Mesodermal cell (in vitro differentiated cells): ENCODE results near the gene CGB7.

Experiments used
- H3K27ac ChIP-seq: 2 replicates; pipeline ENCODE4 v1.7.0; 2013; ENCODE audit warnings: mild to moderate bottlenecking, low read depth, low read length, moderate library complexity; ENCODE audit not compliant: severe bottlenecking
- H3K36me3 ChIP-seq: 2 replicates; pipeline ENCODE4 v1.7.1; 2013; ENCODE audit warnings: mild to moderate bottlenecking, low read length, moderate library complexity; ENCODE audit not compliant: control insufficient read depth, insufficient read depth
- H3K4me1 ChIP-seq: one replicate; pipeline ENCODE4 v1.7.1; 2013; ENCODE audit warnings: mild to moderate bottlenecking, low read length; ENCODE audit not compliant: insufficient read depth, control insufficient read depth, poor library complexity, severe bottlenecking
- H3K4me3 ChIP-seq: 2 replicates; pipeline ENCODE4 v1.7.0; 2013; ENCODE audit warnings: low read length, control low read depth, mild to moderate bottlenecking; ENCODE audit not compliant: insufficient read depth, poor library complexity, severe bottlenecking; ENCODE audit errors: extremely low read depth
- H3K9me3 ChIP-seq: 2 replicates; pipeline ENCODE4 v1.7.1; 2013; ENCODE audit warnings: mild to moderate bottlenecking, low read length, moderate library complexity; ENCODE audit not compliant: control insufficient read depth
- WGBS, 2 experiments: methylation state at CpG; one replicate each; pipeline ENCODE4 v1.1.5; 2013; ENCODE audit warnings: missing lambda C conversion rate in 2 of 2; ENCODE audit not compliant: insufficient coverage in 2 of 2; 5-methylcytosine and 5-hydroxymethylcytosine counted together

CGB7 gene

DNA sequence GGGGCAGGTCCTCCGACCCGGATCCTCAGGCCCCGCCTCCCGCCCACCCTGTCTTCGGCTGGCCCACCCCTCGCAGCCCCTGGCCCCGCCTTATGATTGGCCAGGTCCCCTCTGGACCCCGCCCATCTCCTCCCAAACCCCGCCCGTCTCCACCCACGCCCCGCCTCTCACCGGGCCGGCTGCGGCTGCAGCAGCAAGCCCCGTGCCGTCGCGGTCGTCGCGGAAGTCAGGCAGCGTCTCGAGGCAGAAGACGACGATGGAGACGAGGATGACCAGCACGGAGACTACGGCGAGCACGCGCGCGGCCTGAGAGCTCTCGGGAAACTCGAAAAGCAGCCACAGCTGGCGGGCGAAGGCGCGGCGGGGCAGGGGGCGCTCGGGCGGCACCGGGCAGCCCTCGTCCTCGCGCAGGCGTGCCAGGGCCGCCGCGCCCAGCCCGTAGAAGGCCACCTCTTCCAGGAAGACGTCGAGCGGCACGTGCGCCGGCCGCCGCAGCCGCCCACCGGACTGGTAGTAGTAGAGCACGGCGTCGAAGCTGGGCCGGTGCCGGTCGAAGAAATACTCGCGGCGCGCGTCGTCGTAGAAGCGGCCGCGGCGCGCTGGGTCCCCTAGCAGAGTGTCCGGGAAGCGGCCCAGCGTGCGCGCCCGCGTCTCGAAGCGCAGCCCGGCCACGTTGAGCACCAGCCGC lies 14.5 kb upstream of the CGB7 start:
- H3K4me1 ChIP-seq: no peaks in the 10 kb centered on the region
- no peak overlapping the region for H3K27ac ChIP-seq
- 26% methylated on average over 80 to 88 of the region's 93 CpGs for WGBS, 2 experiments
- no peaks in the 10 kb centered on the region for H3K9me3 ChIP-seq
- H3K4me3 ChIP-seq: no peak overlapping the region
- no peaks in the 10 kb centered on the region for H3K36me3 ChIP-seq

DNA sequence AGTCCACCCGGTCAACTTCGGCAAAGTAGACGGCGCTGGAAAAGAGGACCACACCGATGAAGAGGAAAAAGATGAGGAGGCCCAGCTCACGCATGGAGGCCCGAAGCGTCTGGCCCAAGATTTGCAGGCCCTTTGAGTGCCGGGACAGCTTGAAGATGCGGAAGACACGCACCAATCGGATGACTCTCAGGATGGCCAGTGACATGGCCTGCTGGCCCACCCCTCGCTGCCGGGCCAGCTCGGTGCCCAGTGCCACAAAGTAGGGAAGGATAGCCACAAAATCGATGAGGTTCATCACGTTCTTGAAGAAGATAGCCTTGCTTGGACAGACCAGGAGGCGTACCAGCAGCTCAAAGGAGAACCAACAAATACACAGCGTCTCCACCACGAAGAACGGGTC lies 12.9 kb upstream of the CGB7 start:
- Histone ChIP-seq H3K4me1 (peaks cover 6% of the 10 kb centered on the region), H3K36me3 (no peaks in the 10 kb centered on the region), H3K27ac (no peak overlapping the region), H3K4me3 (no peak overlapping the region), H3K9me3 (no peaks in the 10 kb centered on the region)
- WGBS, 2 experiments: 89 to 93% methylated on average over 21 of the region's 21 CpGs

DNA sequence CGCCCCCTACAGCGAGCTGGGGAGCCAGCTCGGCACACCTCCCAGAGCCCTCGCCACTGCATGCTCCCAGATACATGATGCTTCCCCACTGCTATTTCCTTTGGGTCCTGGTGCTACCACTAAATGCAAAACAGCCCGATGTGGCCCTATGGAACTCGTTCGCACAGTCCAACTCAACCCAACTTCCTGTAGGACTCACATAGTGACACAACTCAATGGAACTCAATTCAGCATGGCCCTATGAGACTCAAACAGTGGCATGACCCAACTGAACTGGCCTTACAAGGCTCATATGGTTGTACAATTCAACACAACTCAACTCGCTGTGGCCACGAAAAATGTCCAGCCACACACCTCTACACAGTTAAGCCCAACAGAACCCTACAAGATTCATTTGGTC lies 11.5 kb upstream of the CGB7 start:
- no peak overlapping the region for H3K4me3 ChIP-seq
- no peaks in the 10 kb centered on the region for H3K36me3 ChIP-seq
- WGBS, 2 experiments: 84 to 96% methylated on average over 8 to 9 of the region's 9 CpGs
- H3K4me1 ChIP-seq: peaks cover 11% of the 10 kb centered on the region
- H3K27ac ChIP-seq: no peak overlapping the region
- H3K9me3 ChIP-seq: no peaks in the 10 kb centered on the region

DNA sequence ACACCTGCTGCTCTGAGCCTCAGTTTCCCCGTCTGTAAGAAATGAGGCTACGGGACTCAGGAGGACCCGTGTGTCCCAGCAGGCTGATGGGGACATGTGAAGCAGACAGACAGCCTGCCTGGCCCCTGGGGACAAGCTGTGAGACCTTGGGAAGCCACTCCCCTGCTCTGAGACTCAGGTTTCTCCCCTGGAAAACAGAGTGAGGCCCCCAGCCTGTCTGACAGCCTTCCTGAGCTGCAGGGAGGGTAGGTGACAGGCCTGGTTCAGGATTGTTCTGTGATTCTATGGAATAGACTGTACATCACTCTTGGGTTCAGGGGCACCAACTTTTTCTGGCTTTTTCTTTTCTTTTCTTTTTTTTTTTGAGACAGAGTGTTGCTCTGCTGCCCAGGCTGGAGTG lies 10.0 kb upstream of the CGB7 start:
- WGBS, 2 experiments: 64 to 66% methylated on average over 3 of the region's 3 CpGs
- Histone ChIP-seq H3K4me1 (peaks cover 11% of the 10 kb centered on the region), H3K4me3 (no peak overlapping the region), H3K36me3 (no peaks in the 10 kb centered on the region), H3K9me3 (no peaks in the 10 kb centered on the region), H3K27ac (no peak overlapping the region)

DNA sequence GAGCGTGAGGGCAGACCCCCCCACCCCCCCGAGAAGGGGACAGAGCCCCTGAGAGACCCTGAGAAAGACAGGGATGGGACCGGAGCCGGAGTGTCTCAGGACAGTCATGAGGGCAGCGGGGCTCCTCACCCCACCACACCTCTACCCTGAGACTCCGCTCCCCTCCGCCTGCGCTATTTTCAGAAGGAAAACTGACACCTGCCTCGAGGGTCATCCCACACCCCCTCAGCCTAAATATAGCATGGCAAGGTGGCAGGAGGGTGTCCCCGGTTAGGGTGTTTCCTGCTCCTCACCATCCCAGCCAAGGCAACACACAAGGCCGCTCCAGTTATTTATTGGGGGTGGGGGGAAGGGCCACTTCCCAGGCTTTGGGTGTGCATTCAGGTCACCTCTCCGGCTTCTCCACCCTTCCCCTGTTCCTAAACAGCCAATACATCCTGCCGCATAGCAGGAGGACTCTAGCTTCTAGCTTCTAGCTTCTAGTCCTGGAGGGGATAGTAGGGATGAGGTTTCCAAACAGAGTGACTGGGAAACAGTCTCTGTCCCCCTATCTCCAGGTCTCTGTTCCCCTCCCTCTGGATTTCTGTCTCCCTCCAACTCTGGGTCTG lies 8.5 kb upstream of the CGB7 start:
- no peaks in the 10 kb centered on the region for H3K9me3 ChIP-seq
- H3K36me3 ChIP-seq: no peaks in the 10 kb centered on the region
- WGBS, 2 experiments: 89% methylated on average over 6 of the region's 13 CpGs; no CpG with 5 or more reads in 1 of the 2 experiments
- H3K27ac ChIP-seq: no peak overlapping the region
- peaks cover 11% of the 10 kb centered on the region for H3K4me1 ChIP-seq
- no peak overlapping the region for H3K4me3 ChIP-seq

DNA sequence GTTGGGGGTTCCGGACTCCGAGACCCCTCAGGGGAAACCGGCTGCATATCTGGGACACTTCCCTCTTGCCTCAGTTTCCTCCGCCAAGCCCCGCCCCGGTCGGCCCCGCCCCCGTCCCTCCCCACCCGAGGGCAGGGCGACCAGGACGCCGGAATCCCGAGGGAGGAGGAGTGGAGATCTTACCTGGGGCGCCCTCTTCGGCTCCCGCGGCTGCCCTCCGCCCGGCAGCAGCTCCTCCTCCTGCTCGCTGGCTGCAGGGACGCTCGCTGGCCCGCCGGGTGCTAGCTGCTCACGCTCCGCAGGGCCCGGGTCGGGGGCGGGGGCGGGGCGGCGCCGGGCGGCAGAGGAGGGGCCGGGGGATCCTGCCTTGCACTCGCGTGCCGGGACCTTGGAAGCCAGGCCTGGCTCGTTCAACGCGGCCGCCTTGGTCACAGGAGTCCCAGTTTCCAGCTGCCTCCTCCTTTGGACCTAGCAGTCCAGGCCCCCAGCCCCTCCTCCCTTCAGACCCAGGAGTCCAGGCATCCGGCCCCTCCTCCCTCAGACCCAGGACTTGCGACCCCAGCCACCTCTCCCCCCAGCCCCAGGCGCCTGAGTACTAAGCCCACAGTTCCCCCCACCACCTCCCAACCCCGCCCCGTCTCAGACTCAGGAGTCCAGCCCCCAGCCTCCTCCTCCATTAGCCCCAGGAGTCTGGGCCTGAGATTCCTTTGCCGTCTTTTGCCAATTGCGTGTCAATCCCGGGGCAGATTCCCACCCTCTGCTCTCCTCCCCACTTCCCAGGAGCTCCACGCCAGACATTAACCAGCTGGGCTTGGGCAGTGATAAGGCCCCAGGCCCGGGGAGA lies 7.4 kb upstream of the CGB7 start, which contains the start of gene NTF4:
Gene NTF4 (minus strand): TSS at position 51 of the 844 bp plus-strand sequence. CDS start 2,821 bp downstream, outside the sequence.
- no peaks in the 10 kb centered on the region for H3K36me3 ChIP-seq
- H3K4me1 ChIP-seq: peaks cover 11% of the 10 kb centered on the region
- H3K9me3 ChIP-seq: no peaks in the 10 kb centered on the region
- WGBS, 2 experiments: 0 to 4% methylated on average over 28 to 29 of the region's 53 CpGs
- H3K27ac ChIP-seq: no peak within 1 kb of the TSS
- peak within 1 kb of the TSS; percentile 35 for H3K4me3 ChIP-seq

DNA sequence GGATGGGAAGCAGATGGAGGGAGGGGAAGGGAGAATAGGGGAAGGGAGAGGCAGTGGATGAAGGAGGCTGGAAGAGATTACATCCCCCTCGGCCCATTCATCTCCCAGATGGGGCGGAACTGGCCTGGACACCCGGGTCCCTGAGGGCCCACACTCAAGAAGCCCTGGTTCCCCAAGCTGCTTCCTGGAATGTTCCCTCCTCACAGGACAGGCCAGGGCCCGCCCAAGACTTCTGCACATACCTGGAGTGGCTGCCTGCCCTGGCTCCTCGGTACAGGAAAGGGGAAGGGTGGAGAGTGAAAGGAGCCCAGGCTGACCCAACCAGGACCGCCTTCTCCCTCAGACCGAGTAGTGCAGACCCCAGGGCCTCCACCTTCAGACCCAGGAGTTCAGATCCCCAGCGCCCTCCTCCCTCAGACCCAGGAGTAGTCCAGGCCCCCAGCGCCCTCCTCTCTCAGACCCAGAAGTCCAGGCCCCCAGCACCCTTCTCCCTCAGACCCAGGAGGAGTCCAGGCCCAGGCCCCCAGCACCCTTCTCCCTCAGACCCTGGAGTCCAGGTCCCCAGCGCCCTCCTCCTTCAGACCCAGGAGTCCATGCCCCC lies 6.6 kb upstream of the CGB7 start:
- 68 to 76% methylated on average over 4 to 8 of the region's 10 CpGs for WGBS, 2 experiments
- Histone ChIP-seq H3K4me1 (peaks cover 11% of the 10 kb centered on the region), H3K36me3 (no peaks in the 10 kb centered on the region), H3K27ac (no peak overlapping the region), H3K4me3 (peak overlapping the region; percentile 35), H3K9me3 (no peaks in the 10 kb centered on the region)

DNA sequence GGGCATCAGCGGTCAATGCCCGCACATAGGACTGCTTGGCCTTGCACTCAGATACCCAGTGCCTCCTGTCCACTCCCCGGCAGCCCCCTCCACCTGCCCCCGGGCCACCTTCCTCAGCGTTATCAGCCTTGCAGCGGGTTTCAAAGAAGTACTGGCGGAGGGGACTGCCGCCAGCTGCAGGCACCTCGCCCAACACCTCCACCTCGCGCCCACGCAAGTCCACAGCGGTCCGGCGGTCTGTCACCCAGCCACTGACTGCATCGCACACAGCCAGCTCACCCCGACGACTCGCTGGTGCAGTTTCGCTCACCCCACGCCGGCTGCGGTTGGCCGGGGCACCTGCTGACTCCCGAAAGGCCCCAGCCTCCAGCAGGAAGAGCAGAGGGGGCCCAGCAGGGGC lies 3.9 kb upstream of the CGB7 start:
- Histone ChIP-seq H3K4me1 (peaks cover 11% of the 10 kb centered on the region), H3K4me3 (no peak overlapping the region), H3K36me3 (no peaks in the 10 kb centered on the region), H3K27ac (no peak overlapping the region), H3K9me3 (no peaks in the 10 kb centered on the region)
- WGBS, 2 experiments: 84 to 91% methylated on average over 20 to 25 of the region's 25 CpGs

DNA sequence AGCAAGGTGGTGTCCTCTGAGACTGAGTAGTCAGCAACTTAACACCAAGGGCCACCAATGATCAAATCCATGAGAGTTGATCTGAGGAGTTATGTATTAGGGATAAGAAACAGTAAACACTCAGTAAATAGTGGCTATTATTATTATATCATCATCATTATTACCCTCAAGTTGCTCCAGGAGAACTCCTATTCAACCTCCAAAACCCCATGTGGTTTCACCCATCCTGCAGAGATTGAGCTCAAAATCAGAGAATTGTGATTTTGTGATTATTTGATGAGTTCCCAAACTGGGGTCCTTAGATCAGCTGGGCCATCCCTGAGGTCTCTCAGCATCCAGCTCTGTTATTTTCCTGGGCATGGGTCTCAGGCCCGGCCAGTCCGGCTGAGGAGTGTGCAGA lies 3.5 kb upstream of the CGB7 start:
- no peak overlapping the region for H3K4me3 ChIP-seq
- 80 to 89% methylated on average over 1 to 2 of the region's 2 CpGs for WGBS, 2 experiments
- H3K9me3 ChIP-seq: no peaks in the 10 kb centered on the region

DNA sequence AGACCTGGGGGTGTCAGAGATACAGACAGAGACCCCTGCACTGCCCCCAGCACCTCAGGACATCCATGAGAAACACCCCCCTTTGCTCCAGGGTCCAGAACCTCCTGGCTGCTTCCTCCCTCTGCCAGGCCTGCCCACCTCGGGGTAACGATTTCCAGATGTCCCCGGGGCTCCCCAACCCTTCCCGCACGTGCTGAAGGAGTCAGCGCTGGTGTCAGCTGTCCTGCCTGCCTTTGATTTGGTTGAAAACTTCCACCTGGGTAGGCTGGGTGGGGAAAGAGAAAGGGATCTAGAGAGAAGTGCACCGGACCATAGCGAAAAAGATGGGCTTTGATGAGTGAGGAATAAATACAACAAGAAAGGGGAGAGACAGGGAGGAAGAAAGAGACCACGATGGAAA lies 1.5 kb upstream of the CGB7 start:
- WGBS, 2 experiments: 93 to 96% methylated on average over 7 to 9 of the region's 9 CpGs
- Histone ChIP-seq H3K9me3 (no peaks in the 10 kb centered on the region), H3K4me3 (no peak overlapping the region), H3K4me1 (no peaks in the 10 kb centered on the region), H3K36me3 (no peaks in the 10 kb centered on the region), H3K27ac (no peak overlapping the region)

More for the DNA sequence above, 3.5 kb upstream of the CGB7 start:
- Histone ChIP-seq H3K36me3 (no peaks in the 10 kb centered on the region), H3K27ac (no peak overlapping the region), H3K4me1 (peaks cover 11% of the 10 kb centered on the region)
